H9 (cell line): ENCODE data around the gene GOLGA8R. TPM values are rescaled to one million over a fixed set of nuclear protein-coding genes. Genes with fewer than 3 reads are reported as not detected.
"Not testable (repeated sequence)": the region's sequence is repeated elsewhere in the genome, so short reads cannot be mapped to it uniquely, and the experiment has no call there.

ENCODE experiments used
- DNase-seq: peaks from one replicate; pipeline ENCODE4 v3.0.0-alpha.2; 2017
- H2AFZ ChIP-seq: one replicate; pipeline ENCODE4 v1.6.1; 2013; ENCODE audit warnings: mild to moderate bottlenecking, low read length, control low read depth, moderate library complexity
- H2AK5ac ChIP-seq: 2 replicates; pipeline ENCODE4 v1.6.1; 2013; ENCODE audit warnings: low read length, control low read depth, mixed read lengths; ENCODE audit not compliant: insufficient read length
- H2BK120ac ChIP-seq: one replicate; pipeline ENCODE4 v1.6.1; 2013; ENCODE audit warnings: low read depth, mild to moderate bottlenecking, low read length, control low read depth, inconsistent platforms; ENCODE audit not compliant: poor library complexity, severe bottlenecking
- H2BK12ac ChIP-seq: 2 replicates; pipeline ENCODE4 v1.6.1; 2013; ENCODE audit warnings: low read length, control low read depth, mixed read lengths, low read depth; ENCODE audit not compliant: insufficient read length
- H2BK15ac ChIP-seq: 2 replicates; pipeline ENCODE4 v1.6.1; 2013; ENCODE audit warnings: low read depth, low read length, control low read depth
- H2BK20ac ChIP-seq: one replicate; pipeline ENCODE4 v1.6.1; 2013; ENCODE audit warnings: low read depth, mild to moderate bottlenecking, low read length, control low read depth, inconsistent platforms; ENCODE audit not compliant: poor library complexity, severe bottlenecking
- H2BK5ac ChIP-seq: 2 replicates; pipeline ENCODE4 v1.6.1; 2013; ENCODE audit warnings: low read length, control low read depth, mixed read lengths; ENCODE audit not compliant: insufficient read length
- H3K14ac ChIP-seq: 2 replicates; pipeline ENCODE4 v1.6.1; 2013; ENCODE audit warnings: low read length, control low read depth; ENCODE audit not compliant: insufficient read depth
- H3K18ac ChIP-seq: 2 replicates; pipeline ENCODE4 v1.6.1; 2013; ENCODE audit warnings: low read depth, mild to moderate bottlenecking, mixed read lengths, low read length, control low read depth; ENCODE audit not compliant: insufficient read length
- H3K23ac ChIP-seq: 2 replicates; pipeline ENCODE4 v1.6.1; 2013; ENCODE audit warnings: low read length, control low read depth, mixed read lengths, low read depth; ENCODE audit not compliant: insufficient read length
- H3K23me2 ChIP-seq: 2 replicates; pipeline ENCODE4 v1.6.1; 2013; ENCODE audit warnings: low read depth, mild to moderate bottlenecking, mixed read lengths, low read length, control low read depth; ENCODE audit not compliant: insufficient read length, poor library complexity, severe bottlenecking
- H3K27ac ChIP-seq: 2 replicates; pipeline ENCODE4 v1.5.1; 2013; ENCODE audit warnings: low read length, control low read depth, mixed read lengths, low read depth; ENCODE audit not compliant: insufficient read length
- H3K27me3 ChIP-seq: 2 replicates; pipeline ENCODE4 v1.6.1; 2013; ENCODE audit warnings: low read length, control low read depth, inconsistent platforms; ENCODE audit not compliant: insufficient read depth
- H3K4ac ChIP-seq: 2 replicates; pipeline ENCODE4 v1.6.1; 2013; ENCODE audit warnings: low read depth, mild to moderate bottlenecking, control low read depth, inconsistent platforms, low read length, moderate library complexity
- H3K4me1 ChIP-seq: 2 replicates; pipeline ENCODE4 v1.6.1; 2013; ENCODE audit warnings: low read length, control low read depth, inconsistent platforms; ENCODE audit not compliant: insufficient read depth
- H3K4me2 ChIP-seq: 2 replicates; pipeline ENCODE4 v1.6.1; 2013; ENCODE audit warnings: low read length, control low read depth, mixed read lengths; ENCODE audit not compliant: insufficient read length, insufficient read depth
- H3K56ac ChIP-seq: 2 replicates; pipeline ENCODE4 v1.6.1; 2013; ENCODE audit warnings: low read depth, mild to moderate bottlenecking, mixed read lengths, low read length, control low read depth; ENCODE audit not compliant: insufficient read length
- H3K79me1 ChIP-seq: 2 replicates; pipeline ENCODE4 v1.6.1; 2013; ENCODE audit warnings: low read depth, mild to moderate bottlenecking, moderate library complexity, low read length, control low read depth, inconsistent platforms; ENCODE audit not compliant: insufficient read depth, poor library complexity, severe bottlenecking
- H3K79me2 ChIP-seq: 2 replicates; pipeline ENCODE4 v1.6.1; 2013; ENCODE audit warnings: low read length, control low read depth, inconsistent platforms; ENCODE audit not compliant: insufficient read depth
- H3K9ac ChIP-seq: 2 replicates; pipeline ENCODE4 v1.6.1; 2013; ENCODE audit warnings: low read length, control low read depth, mixed read lengths; ENCODE audit not compliant: insufficient read length; ENCODE audit errors: extremely low read depth
- H3K9me3 ChIP-seq: one replicate; pipeline ENCODE4 v1.6.1; 2013; ENCODE audit warnings: low read depth, low read length, inconsistent platforms; ENCODE audit not compliant: control insufficient read depth
- H3T11ph ChIP-seq: one replicate; pipeline ENCODE4 v1.6.1; 2013; ENCODE audit warnings: mild to moderate bottlenecking, low read length, control low read depth, inconsistent platforms
- H4K20me1 ChIP-seq: one replicate; pipeline ENCODE4 v1.6.1; 2013; ENCODE audit not compliant: control insufficient read depth, insufficient read length, insufficient read depth
- H4K5ac ChIP-seq: 2 replicates; pipeline ENCODE4 v1.6.1; 2013; ENCODE audit warnings: low read depth, mild to moderate bottlenecking, mixed read lengths, low read length, control low read depth; ENCODE audit not compliant: insufficient read length
- H4K8ac ChIP-seq: replicated peaks from 2 replicates; pipeline ENCODE4 v1.6.1; 2013; ENCODE audit warnings: low read length, control low read depth, mixed read lengths, low read depth; ENCODE audit not compliant: insufficient read length
- H4K91ac ChIP-seq: 2 replicates; pipeline ENCODE4 v1.6.1; 2013; ENCODE audit warnings: low read depth, mild to moderate bottlenecking, moderate library complexity, mixed read lengths, low read length, control low read depth; ENCODE audit not compliant: insufficient read length
- H3K27ac Mint-ChIP-seq, 3 experiments: 2 replicates in 2 of 3; 3 replicates in 1 of 3; pipeline ENCODE4 v1.8.0; 2020 to 2021; ENCODE audit warnings: mixed read lengths in 3 of 3, mild to moderate bottlenecking in 1 of 3, moderate library complexity in 1 of 3
- H3K27me3 Mint-ChIP-seq: 2 replicates; pipeline ENCODE4 v1.8.0; 2021; ENCODE audit warnings: low read depth, mild to moderate bottlenecking, moderate library complexity, mixed read lengths
- H3K36me3 Mint-ChIP-seq, 3 experiments: 2 replicates in 2 of 3; 3 replicates in 1 of 3; pipeline ENCODE4 v1.8.0; 2020 to 2021; ENCODE audit warnings: low read depth in 3 of 3, mixed read lengths in 3 of 3; ENCODE audit not compliant: insufficient read depth in 1 of 3
- H3K4me1 Mint-ChIP-seq, 2 experiments: 2 replicates each; pipeline ENCODE4 v1.8.0; 2020; ENCODE audit warnings: mixed read lengths in 2 of 2
- H3K4me3 Mint-ChIP-seq, 2 experiments: 2 replicates in 1 of 2; 3 replicates in 1 of 2; pipeline ENCODE4 v1.8.0; 2020 to 2021; ENCODE audit warnings: mild to moderate bottlenecking in 2 of 2, mixed read lengths in 2 of 2, moderate library complexity in 1 of 2
- H3K9me3 Mint-ChIP-seq, 2 experiments: 2 replicates in 1 of 2; 3 replicates in 1 of 2; pipeline ENCODE4 v1.8.0; 2020; ENCODE audit warnings: mild to moderate bottlenecking in 2 of 2, mixed read lengths in 2 of 2, moderate library complexity in 1 of 2
- WGBS: extraction: QIAGEN DNeasy Blood & Tissue Kit; methylation state at CpG from one replicate; pipeline ENCODE4 v1.1.7; 2013; ENCODE audit warnings: missing lambda C conversion rate, low lambda C conversion rate, mixed read lengths; ENCODE audit not compliant: insufficient read length; ENCODE audit errors: extremely low coverage; 5-methylcytosine and 5-hydroxymethylcytosine counted together
- total RNA-seq: library from RNA; stranded (reverse); gene quantifications from 2 replicates; pipeline ENCODE4 v1.2.1, GENCODE V29; 2021

Gene GOLGA8R
- total RNA-seq, 1 experiment from 2014 or later: 0.26 TPM

DNA sequence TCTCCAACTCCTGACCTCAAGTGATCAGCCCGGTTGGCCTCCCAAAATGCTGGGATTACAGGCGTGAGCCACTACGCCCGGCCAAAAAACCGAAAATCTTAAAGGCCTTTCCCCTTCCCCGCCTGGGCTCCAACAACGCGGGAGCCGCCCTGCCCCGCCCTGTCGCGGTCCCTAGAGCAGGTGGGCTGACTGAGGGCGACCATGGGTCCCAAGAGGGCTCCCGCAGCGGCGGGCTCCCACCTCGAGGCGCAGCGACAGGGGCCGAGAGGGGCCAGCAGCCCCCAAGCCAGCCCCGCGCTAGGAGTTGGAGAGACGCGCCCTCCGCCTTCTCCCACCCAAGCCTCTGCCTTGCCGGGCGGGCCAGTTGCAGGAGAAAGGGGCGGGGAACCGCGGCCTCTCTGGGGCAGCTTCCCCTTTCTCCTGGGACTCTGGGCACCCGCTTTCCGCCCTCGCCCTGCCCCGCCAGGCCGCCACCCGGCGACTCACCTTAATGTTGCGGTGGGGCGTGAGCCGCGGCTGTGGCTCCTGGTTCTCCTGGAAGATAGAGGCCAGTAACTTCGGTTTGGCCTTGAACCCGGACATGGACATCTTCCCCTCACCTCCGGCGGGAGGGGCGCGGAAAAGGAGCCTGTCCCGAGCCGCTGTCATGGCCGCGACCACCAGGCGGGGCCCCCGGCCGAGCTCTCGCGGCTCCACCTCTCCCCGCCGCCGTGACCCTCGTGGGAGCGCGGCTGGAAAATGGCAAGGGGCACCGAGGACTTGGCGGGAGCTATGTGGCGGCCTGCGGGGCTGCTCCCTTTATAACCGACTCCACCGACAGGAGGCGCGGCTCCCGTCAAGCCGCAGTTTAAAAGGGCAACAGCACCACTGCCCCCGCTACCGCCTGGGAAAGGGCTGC, 21.0 kb downstream of the GOLGA8R start, which contains the start of gene CHRFAM7A:
CHRFAM7A (minus strand) TSS at position 775 of the 898 bp plus-strand sequence. CDS start 10,189 bp downstream, outside the sequence.
- no CpG with 5 or more reads among the region's 74 CpGs for WGBS
- H3K18ac ChIP-seq, H3K27me3 Mint-ChIP-seq, H3K79me1 ChIP-seq, H3K4me3 Mint-ChIP-seq, H2AK5ac ChIP-seq, H3K9me3 Mint-ChIP-seq, H2BK5ac ChIP-seq, H3K27me3 ChIP-seq, DNase-seq, H3K9ac ChIP-seq, H2BK15ac ChIP-seq, H3K4me1 Mint-ChIP-seq, H3K27ac Mint-ChIP-seq, H3K14ac ChIP-seq, H4K8ac ChIP-seq, H2BK20ac ChIP-seq, H3T11ph ChIP-seq, H2BK12ac ChIP-seq, H4K91ac ChIP-seq, H3K23ac ChIP-seq, H3K9me3 ChIP-seq, H3K23me2 ChIP-seq, H3K4me1 ChIP-seq, H3K79me2 ChIP-seq, H4K5ac ChIP-seq, H2AFZ ChIP-seq, H3K36me3 Mint-ChIP-seq, H3K56ac ChIP-seq, H3K4ac ChIP-seq, H4K20me1 ChIP-seq, H3K27ac ChIP-seq, H3K4me2 ChIP-seq, H2BK120ac ChIP-seq: not testable (repeated sequence)

DNA sequence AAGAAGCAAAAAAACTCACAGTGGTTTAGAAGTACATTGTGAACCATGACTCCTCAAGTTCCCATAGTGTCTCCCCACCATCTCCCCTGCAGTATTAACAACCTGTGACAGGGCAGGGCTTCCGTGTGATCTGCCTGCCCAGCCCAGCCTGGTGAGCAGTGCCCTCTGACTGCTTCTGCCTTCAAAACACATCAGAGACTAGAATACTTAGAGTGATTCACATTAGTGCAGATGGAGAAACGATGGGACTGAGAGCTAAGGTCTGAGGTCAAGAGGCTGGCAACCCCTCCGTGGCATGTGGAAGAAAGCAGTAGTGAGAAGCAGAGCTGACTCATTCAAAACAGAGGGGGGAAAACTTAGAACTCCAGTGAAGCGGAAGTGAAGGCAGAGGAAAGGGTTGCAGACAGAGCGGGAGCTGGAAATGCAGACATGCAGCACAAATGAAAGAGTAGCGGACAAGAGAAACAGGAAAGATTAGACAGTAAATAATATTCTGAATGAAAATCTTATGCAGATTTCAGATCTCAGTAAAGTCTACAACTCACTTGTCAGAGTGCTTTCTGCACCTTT, 27.7 kb downstream of the GOLGA8R start:
- H3K9me3 Mint-ChIP-seq, H3K27me3 Mint-ChIP-seq, H3T11ph ChIP-seq, H3K23me2 ChIP-seq, H3K79me1 ChIP-seq, H4K5ac ChIP-seq, H3K79me2 ChIP-seq, H3K27ac Mint-ChIP-seq, H3K9ac ChIP-seq, H2BK20ac ChIP-seq, H3K27ac ChIP-seq, DNase-seq, H4K20me1 ChIP-seq, H2AK5ac ChIP-seq, H3K56ac ChIP-seq, H2BK15ac ChIP-seq, H4K8ac ChIP-seq, H3K27me3 ChIP-seq, H2BK5ac ChIP-seq, H3K4me1 ChIP-seq, H3K36me3 Mint-ChIP-seq, H2BK120ac ChIP-seq, H3K4me1 Mint-ChIP-seq, H3K4ac ChIP-seq, H3K18ac ChIP-seq, H2AFZ ChIP-seq, H3K23ac ChIP-seq, H3K4me2 ChIP-seq, H3K14ac ChIP-seq, H2BK12ac ChIP-seq, H3K9me3 ChIP-seq, H4K91ac ChIP-seq, H3K4me3 Mint-ChIP-seq: not testable (repeated sequence)
- WGBS: no CpG with 5 or more reads among the region's 6 CpGs
